SJSA1 (cell line): ENCODE measurements around the gene FCRL4. TPM values are rescaled to one million over a fixed set of nuclear protein-coding genes. Genes with fewer than 3 reads are reported as not detected.

ENCODE experiments used
- DNase-seq, 2 experiments: peaks; one replicate each; pipeline ENCODE4 v3.0.0-alpha.2; 2015 to 2020; ENCODE audit warnings: low spot score in 2 of 2, low read depth in 1 of 2
- H3K27ac ChIP-seq: fragments of 250-450 bp; sonication (Bioruptor Pico); 2 replicates; pipeline ENCODE4 v1.5.1; 2020; ENCODE audit warnings: mild to moderate bottlenecking, moderate library complexity
- H3K27me3 ChIP-seq: fragments of 250-450 bp; sonication (Bioruptor Pico); replicated peaks from 2 replicates; pipeline ENCODE4 v1.5.1; 2020; ENCODE audit warnings: mild to moderate bottlenecking, moderate library complexity
- H3K36me3 ChIP-seq: fragments of 250-450 bp; sonication (Bioruptor Pico); 2 replicates; pipeline ENCODE4 v1.5.1; 2020; ENCODE audit warnings: mild to moderate bottlenecking
- H3K4me1 ChIP-seq: fragments of 250-450 bp; sonication (Bioruptor Pico); replicated peaks from 2 replicates; pipeline ENCODE4 v1.6.1; 2021; ENCODE audit warnings: mild to moderate bottlenecking
- H3K4me3 ChIP-seq: fragments of 250-450 bp; sonication (Bioruptor Pico); 2 replicates; pipeline ENCODE4 v1.5.1; 2020; ENCODE audit warnings: mild to moderate bottlenecking
- H3K9me3 ChIP-seq: fragments of 250-450 bp; sonication (Bioruptor Pico); replicated peaks from 2 replicates; pipeline ENCODE4 v1.5.1; 2020; ENCODE audit warnings: mild to moderate bottlenecking
- total RNA-seq: library from RNA; depleted of rRNA; stranded (reverse); fragments of >200 nt; shearing (Covaris generic); gene quantifications from 2 replicates; pipeline ENCODE4 v1.2.3, GENCODE V29; 2014; rRNA removed

The FCRL4 gene
- not detected in 2 replicates for total RNA-seq

GRCh38 chr1:157597959-157598667, at the start of gene FCRL4:
TSS of gene FCRL4 (minus strand) at chr1:157598085. CDS start at chr1:157597944, 141 bp downstream.
- DNase-seq = no peak
- Histone ChIP-seq H3K4me3 (no peak within 1 kb of the TSS), H3K27me3 (peaks cover under 1% of the 10 kb centered on the region; the same call in 1 of the 2 replicates), H3K36me3 (no peaks in the 10 kb centered on the region), H3K9me3 (no peaks in the 10 kb centered on the region), H3K4me1 (no peaks in the 10 kb centered on the region), H3K27ac (no peak within 1 kb of the TSS)

- Histone ChIP-seq H3K4me1 (no peaks in the 10 kb centered on the region), H3K9me3 (no peaks in the 10 kb centered on the region), H3K27ac (no peak overlapping the region), H3K27me3 (no peaks in the 10 kb centered on the region), H3K36me3 (no peaks in the 10 kb centered on the region), H3K4me3 (no peak overlapping the region)
- no peak for DNase-seq
Observed at GRCh38 chr1:157646144-157646543, 48.3 kb upstream of the FCRL4 start.

- no peaks in the 10 kb centered on the region for H3K9me3 ChIP-seq
- DNase-seq = no peak
- no peak overlapping the region for H3K4me3 ChIP-seq
- no peaks in the 10 kb centered on the region for H3K27me3 ChIP-seq
- H3K27ac ChIP-seq = no peak overlapping the region
- H3K36me3 ChIP-seq = no peaks in the 10 kb centered on the region
- H3K4me1 ChIP-seq = no peaks in the 10 kb centered on the region
Observed at GRCh38 chr1:157641177-157641576, 43.3 kb upstream of the FCRL4 start.

- DNase-seq = no peak
- no peak overlapping the region for H3K27ac ChIP-seq
- no peaks in the 10 kb centered on the region for H3K4me1 ChIP-seq
- H3K9me3 ChIP-seq = no peaks in the 10 kb centered on the region
- H3K4me3 ChIP-seq = no peak overlapping the region
- no peaks in the 10 kb centered on the region for H3K36me3 ChIP-seq
- H3K27me3 ChIP-seq = no peaks in the 10 kb centered on the region
Observed at GRCh38 chr1:157639800-157640199, 41.9 kb upstream of the FCRL4 start.

- DNase-seq = no peak
- H3K4me3 ChIP-seq = no peak overlapping the region
- H3K36me3 ChIP-seq = no peaks in the 10 kb centered on the region
- H3K4me1 ChIP-seq = no peaks in the 10 kb centered on the region
- peaks cover 5% of the 10 kb centered on the region; the same call in 1 of the 2 replicates for H3K27me3 ChIP-seq
- no peaks in the 10 kb centered on the region for H3K9me3 ChIP-seq
- no peak overlapping the region for H3K27ac ChIP-seq
Observed at GRCh38 chr1:157628773-157629172, 30.9 kb upstream of the FCRL4 start.

- Histone ChIP-seq H3K4me1 (no peaks in the 10 kb centered on the region), H3K4me3 (no peak overlapping the region), H3K27ac (no peak overlapping the region), H3K9me3 (no peaks in the 10 kb centered on the region), H3K27me3 (peaks cover 10% of the 10 kb centered on the region; the same call in 1 of the 2 replicates), H3K36me3 (no peaks in the 10 kb centered on the region)
- DNase-seq = no peak
Observed at GRCh38 chr1:157626099-157626498, 28.2 kb upstream of the FCRL4 start.

GRCh38 chr1:157624471-157624870, 26.6 kb upstream of the FCRL4 start:
- peaks cover 6% of the 10 kb centered on the region; the same call in 1 of the 2 replicates for H3K27me3 ChIP-seq
- no peaks in the 10 kb centered on the region for H3K36me3 ChIP-seq
- no peaks in the 10 kb centered on the region for H3K9me3 ChIP-seq
- no peak overlapping the region for H3K27ac ChIP-seq
- H3K4me1 ChIP-seq = no peaks in the 10 kb centered on the region
- DNase-seq = no peak
- H3K4me3 ChIP-seq = no peak overlapping the region

GRCh38 chr1:157622471-157622870, 24.6 kb upstream of the FCRL4 start:
- no peaks in the 10 kb centered on the region for H3K36me3 ChIP-seq
- H3K4me3 ChIP-seq = no peak overlapping the region
- H3K27ac ChIP-seq = no peak overlapping the region
- no peaks in the 10 kb centered on the region for H3K4me1 ChIP-seq
- DNase-seq = no peak
- no peaks in the 10 kb centered on the region for H3K9me3 ChIP-seq
- 0 out of 2 replicates have a peak, but pooled peaks cover 5% of the 10 kb centered on the region for H3K27me3 ChIP-seq

- Histone ChIP-seq H3K27me3 (0 out of 2 replicates have a peak, but pooled peaks cover 5% of the 10 kb centered on the region), H3K4me3 (no peak overlapping the region), H3K9me3 (no peaks in the 10 kb centered on the region), H3K27ac (no peak overlapping the region), H3K36me3 (no peaks in the 10 kb centered on the region), H3K4me1 (no peaks in the 10 kb centered on the region)
- DNase-seq = no peak
Observed at GRCh38 chr1:157618190-157618589, 20.3 kb upstream of the FCRL4 start.

- no peaks in the 10 kb centered on the region for H3K9me3 ChIP-seq
- no peaks in the 10 kb centered on the region for H3K4me1 ChIP-seq
- peaks cover 11% of the 10 kb centered on the region for H3K27me3 ChIP-seq
- no peak overlapping the region for H3K4me3 ChIP-seq
- H3K36me3 ChIP-seq = no peaks in the 10 kb centered on the region
- no peak overlapping the region for H3K27ac ChIP-seq
- DNase-seq = no peak
Observed at GRCh38 chr1:157600236-157600635, 2.4 kb upstream of the FCRL4 start.

- Histone ChIP-seq H3K27ac (no peak overlapping the region), H3K4me3 (no peak overlapping the region), H3K4me1 (no peaks in the 10 kb centered on the region), H3K27me3 (no peaks in the 10 kb centered on the region), H3K36me3 (no peaks in the 10 kb centered on the region), H3K9me3 (no peaks in the 10 kb centered on the region)
- no peak for DNase-seq
Observed at GRCh38 chr1:157596384-157596783, 1.5 kb downstream of the FCRL4 start.

GRCh38 chr1:157595356-157595755, 2.5 kb downstream of the FCRL4 start:
- no peak overlapping the region for H3K4me3 ChIP-seq
- H3K36me3 ChIP-seq = no peaks in the 10 kb centered on the region
- no peak overlapping the region for H3K27ac ChIP-seq
- DNase-seq = no peak
- no peaks in the 10 kb centered on the region for H3K27me3 ChIP-seq
- H3K9me3 ChIP-seq = no peaks in the 10 kb centered on the region
- no peaks in the 10 kb centered on the region for H3K4me1 ChIP-seq

- H3K27ac ChIP-seq = no peak overlapping the region
- no peaks in the 10 kb centered on the region for H3K9me3 ChIP-seq
- no peak for DNase-seq
- H3K4me1 ChIP-seq = no peaks in the 10 kb centered on the region
- H3K4me3 ChIP-seq = no peak overlapping the region
- peaks cover 5% of the 10 kb centered on the region; the same call in 1 of the 2 replicates for H3K27me3 ChIP-seq
- H3K36me3 ChIP-seq = no peaks in the 10 kb centered on the region
Observed at GRCh38 chr1:157585984-157586383, 11.9 kb downstream of the FCRL4 start.

GRCh38 chr1:157584503-157584902, 13.4 kb downstream of the FCRL4 start:
- no peaks in the 10 kb centered on the region for H3K4me1 ChIP-seq
- peaks cover 5% of the 10 kb centered on the region; the same call in 1 of the 2 replicates for H3K27me3 ChIP-seq
- no peaks in the 10 kb centered on the region for H3K9me3 ChIP-seq
- H3K27ac ChIP-seq = no peak overlapping the region
- DNase-seq = no peak
- no peaks in the 10 kb centered on the region for H3K36me3 ChIP-seq
- no peak overlapping the region for H3K4me3 ChIP-seq

GRCh38 chr1:157580828-157581210, 17.1 kb downstream of the FCRL4 start:
- Histone ChIP-seq H3K27ac (no peak overlapping the region), H3K36me3 (no peaks in the 10 kb centered on the region), H3K4me3 (no peak overlapping the region), H3K27me3 (no peaks in the 10 kb centered on the region), H3K9me3 (no peaks in the 10 kb centered on the region), H3K4me1 (no peaks in the 10 kb centered on the region)
- DNase-seq = no peak
